Fibroblast of the conjunctiva (primary cell): ENCODE results near the gene ZNF546.
"Not testable (repeated sequence)": the region's sequence is repeated elsewhere in the genome, so short reads cannot be mapped to it uniquely, and the experiment has no call there.

Experiments used
- DNase-seq: peaks from one replicate; pipeline ENCODE4 v3.0.0-alpha.2; 2010; ENCODE audit warnings: low read depth

Gene ZNF546

DNA sequence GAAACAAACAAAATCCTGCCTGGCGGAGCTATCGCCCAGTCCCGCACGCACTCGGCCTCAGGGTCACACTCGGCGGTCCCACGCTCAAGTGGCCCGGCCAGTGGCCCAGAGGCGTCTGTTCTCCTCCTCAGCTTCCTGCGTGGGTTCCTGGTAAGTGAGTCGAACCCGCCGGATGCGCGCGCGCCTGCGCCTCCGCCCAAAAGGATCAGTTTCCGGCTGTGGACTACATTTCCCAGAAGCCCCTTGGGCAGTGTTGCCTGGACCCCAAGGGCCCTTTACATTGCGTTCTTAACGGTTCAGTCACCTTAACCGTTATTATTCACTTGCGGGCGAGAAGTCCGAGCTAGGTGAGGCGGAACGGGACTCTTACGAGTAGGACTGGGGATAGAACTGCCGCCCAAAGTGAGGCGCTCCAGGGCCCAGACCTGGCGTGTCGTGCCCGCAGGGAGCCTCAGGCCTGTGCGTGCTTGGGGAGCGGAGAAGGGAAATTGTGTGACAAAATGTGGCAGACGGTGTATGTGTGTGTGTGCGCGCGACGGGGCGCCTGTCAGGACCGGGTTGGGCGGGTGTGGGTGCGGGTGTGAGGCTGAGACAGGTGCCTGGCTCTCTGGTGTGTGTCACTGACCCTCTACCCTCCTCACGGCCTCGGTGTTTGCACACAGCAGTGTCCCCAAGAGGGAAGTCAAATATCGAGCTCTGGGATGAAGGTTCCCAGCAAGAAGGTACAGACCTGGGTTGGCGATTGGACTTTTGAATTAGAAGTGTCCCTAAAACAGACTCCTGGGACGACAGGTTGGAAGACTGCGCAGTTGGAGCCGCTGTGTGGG is at the start of gene ZNF546:
Gene ZNF546 (plus strand): TSS at position 250 of the 827 bp plus-strand sequence. CDS start 1,267 bp downstream, outside the sequence.
- peak; percentile 74 for DNase-seq

GRCh38 chr19:39949026-39949747 is 47.7 kb upstream of the ZNF546 start:
- DNase-seq, result no peak

- DNase-seq, result no peak
Observed at GRCh38 chr19:39951065-39951650, 45.7 kb upstream of the ZNF546 start.

GRCh38 chr19:39951686-39952085 is 45.2 kb upstream of the ZNF546 start:
- DNase-seq, result no peak

DNA sequence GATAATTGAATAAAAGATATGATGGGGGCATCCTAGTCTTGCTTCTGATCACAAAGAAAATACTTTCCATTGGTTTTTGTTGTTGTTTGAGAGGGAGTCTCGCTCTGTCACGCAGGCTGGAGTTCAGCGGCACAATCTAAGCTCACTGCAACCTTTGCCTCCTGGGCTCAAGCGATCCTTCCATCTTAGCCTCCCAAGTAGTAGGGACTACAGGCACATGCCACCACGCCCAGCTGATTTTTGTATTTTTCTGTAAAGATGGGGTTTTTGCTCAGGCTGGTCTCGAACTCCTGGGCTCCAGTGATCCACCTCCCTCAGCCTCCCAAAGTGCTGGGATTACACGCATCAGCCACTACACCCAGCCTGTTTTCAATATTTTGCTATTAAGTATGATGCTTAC is 42.9 kb upstream of the ZNF546 start:
- DNase-seq, result no peak

GRCh38 chr19:39957886-39958285 is 39.0 kb upstream of the ZNF546 start:
- DNase-seq, result not testable (repeated sequence)

- DNase-seq, result not testable (repeated sequence)
Observed at GRCh38 chr19:39958942-39959341, 37.9 kb upstream of the ZNF546 start.

DNA sequence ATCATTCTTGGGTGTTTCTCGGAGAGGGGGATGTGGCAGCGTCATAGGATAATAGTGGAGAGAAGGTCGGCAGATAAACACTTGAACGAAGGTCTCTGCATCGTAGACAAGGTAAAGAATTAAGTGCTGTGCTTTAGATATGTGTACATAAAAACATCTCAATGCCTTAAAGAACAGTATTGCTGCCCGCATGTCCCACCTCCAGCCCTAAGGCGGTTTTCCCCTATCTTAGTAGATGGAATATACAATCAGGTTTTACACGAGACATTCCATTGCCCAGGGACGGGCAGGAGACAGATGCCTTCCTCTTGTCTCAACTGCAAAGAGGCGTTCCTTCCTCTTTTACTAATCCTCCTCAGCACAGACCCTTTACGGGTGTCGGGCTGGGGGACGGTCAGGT is 37.5 kb upstream of the ZNF546 start:
- DNase-seq, result not testable (repeated sequence)

DNA sequence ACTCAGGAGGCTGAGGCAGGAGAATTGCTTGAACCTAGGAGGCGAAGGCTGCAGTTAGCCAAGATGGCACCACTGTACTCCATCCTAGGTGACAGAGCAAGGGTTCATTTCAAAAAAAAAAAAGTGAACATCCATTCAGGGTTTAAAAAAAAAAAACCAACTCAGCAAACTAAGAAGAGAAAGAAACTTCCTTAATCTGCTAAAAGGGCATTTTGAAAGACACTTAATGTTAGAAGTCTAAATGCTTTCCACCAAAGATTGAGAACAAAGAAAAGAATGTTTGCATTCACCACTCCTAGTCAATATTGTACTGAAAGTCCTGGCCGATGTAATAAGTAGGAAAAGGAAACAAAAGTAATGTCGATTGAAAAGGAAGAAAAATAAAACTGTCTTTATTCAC is 33.0 kb upstream of the ZNF546 start:
- DNase-seq, result no peak

DNA sequence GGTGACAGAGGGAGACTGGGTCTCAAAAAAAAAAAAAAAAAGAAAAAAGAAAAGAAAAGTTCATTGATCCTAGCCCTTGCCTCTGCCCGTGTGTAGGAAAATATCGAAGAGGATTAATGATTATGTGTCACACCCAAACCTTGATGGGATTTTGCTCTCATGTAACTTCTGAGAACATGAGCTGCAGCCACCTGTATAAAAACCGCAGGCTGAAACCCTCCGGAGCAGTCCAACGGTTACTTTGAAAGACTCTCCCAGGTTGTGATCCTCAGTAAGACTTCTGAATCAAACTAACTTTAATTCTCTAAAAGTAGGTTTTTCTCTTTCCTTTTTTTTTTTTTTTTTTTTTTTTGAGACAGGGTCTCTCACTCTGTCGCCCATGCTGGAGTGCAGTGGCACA is 30.2 kb upstream of the ZNF546 start:
- DNase-seq, result no peak

- no peak for DNase-seq
Observed at GRCh38 chr19:39967561-39967960, 29.3 kb upstream of the ZNF546 start.

GRCh38 chr19:39968789-39969188 is 28.1 kb upstream of the ZNF546 start:
- no peak for DNase-seq

GRCh38 chr19:39969266-39969665 is 27.6 kb upstream of the ZNF546 start:
- peak; percentile 16 for DNase-seq

- no peak for DNase-seq
Observed at GRCh38 chr19:39969681-39970424, 27.0 kb upstream of the ZNF546 start.

DNA sequence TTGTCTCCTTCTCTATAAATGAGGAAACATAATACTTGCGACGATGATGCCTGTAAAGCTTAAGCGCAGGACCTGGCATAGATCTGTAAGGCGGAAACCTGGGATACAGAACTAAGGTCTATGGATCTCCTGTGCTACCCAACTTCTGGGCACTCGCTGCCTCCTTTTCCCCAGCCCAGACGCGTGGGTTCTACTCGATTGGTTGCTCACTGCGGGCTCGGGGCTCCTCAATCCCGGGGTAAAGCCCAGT is 26.5 kb upstream of the ZNF546 start:
- DNase-seq, result no peak

- DNase-seq, result peak; percentile 98
Observed at GRCh38 chr19:39970675-39971379, 26.0 kb upstream of the ZNF546 start, which contains the start of gene PSMC4. PSMC4 (plus strand) TSS chr19:39971165; CDS start chr19:39971203, 38 bp downstream.

DNA sequence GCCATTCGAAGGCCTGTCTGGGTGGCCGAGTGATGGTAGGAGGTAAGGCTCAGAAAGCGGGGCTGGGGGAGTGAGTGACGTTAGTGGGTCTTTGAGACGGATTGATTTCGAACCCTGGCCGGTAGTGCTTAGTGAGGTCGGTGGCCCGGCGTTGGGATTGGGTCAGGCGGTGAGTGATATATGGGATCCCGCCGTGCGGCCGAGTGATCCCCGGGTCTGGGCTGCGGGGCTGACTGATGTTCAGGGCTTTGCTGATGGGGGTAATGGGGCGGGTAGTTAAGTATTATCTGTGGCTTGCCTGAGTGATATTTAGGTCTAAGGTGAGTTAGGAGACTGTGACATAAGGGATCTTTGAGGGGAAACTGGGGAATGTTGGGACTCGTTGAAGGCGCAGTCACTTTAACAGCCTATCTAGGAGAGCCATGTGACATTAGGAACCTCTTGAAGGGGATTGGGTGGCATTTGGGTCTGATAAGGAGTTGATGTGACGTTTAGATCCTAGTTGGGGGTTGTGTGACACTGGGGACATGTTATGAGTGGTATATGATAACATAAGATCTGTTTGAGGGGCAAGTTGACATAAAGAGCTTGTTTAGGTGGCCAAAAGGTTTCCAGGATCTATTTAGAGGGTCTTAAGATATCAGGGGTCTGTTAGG is 25.4 kb upstream of the ZNF546 start:
- DNase-seq, result no peak

GRCh38 chr19:39974377-39975155 is 22.3 kb upstream of the ZNF546 start:
- no peak for DNase-seq

GRCh38 chr19:39982883-39983282 is 14.0 kb upstream of the ZNF546 start:
- DNase-seq, result no peak

GRCh38 chr19:39983695-39984300 is 13.1 kb upstream of the ZNF546 start:
- DNase-seq, result no peak
